ENCODE measurements around the gene KLHL6. TPM values are rescaled to one million over a fixed set of nuclear protein-coding genes. Genes with fewer than 3 reads are reported as not detected.
A peak's percentile ranks its signal among the peaks of the same experiment; 100 is the strongest.
"Not testable (repeated sequence)": the region's sequence is repeated elsewhere in the genome, so short reads cannot be mapped to it uniquely, and the experiment has no call there.

KLHL6 gene
- total and polyA plus RNA-seq, 12 donors = 0.47 to 5.1 (median 0.89) TPM

DNA sequence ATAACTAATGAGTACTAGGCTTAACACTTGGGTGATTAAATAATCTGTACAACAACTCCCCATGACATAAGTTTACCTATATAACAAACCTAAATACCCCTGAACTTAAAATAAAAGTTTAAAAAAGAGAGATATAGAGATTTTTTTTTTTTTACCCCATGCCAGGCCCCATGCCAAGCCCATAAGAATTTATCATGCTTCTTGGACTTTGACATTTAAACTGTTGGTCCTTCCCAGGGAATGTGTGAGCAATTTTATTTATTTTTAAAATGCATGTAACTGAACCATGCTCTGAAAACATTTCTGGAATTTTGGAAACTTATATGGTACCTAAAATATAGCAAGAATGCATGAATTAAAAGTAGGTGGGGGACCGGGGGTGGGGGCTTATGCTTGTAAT lies 26.3 kb downstream of the KLHL6 start:
- ATAC-seq (no peak), DNase-seq (no peak)
- H3K4me1 ChIP-seq = peaks cover 0 to 49% (median 11%) of the 10 kb centered on the region in 9 donors
- WGBS, 2 donors = 87 to 97% methylated on average over 1 of the region's 1 CpG
- H3K4me3 ChIP-seq = no peak overlapping the region
- H3K27me3 ChIP-seq = no peaks in the 10 kb centered on the region
- peaks cover 0 to 4% (median 0%) of the 10 kb centered on the region in 9 donors for H3K36me3 ChIP-seq
- H3K9me3 ChIP-seq = peaks cover 0 to 6% (median 0%) of the 10 kb centered on the region in 11 donors
- intact Hi-C loops (cut with DNase I) = no loop called here
- TF ChIP-seq, protein P1, sequence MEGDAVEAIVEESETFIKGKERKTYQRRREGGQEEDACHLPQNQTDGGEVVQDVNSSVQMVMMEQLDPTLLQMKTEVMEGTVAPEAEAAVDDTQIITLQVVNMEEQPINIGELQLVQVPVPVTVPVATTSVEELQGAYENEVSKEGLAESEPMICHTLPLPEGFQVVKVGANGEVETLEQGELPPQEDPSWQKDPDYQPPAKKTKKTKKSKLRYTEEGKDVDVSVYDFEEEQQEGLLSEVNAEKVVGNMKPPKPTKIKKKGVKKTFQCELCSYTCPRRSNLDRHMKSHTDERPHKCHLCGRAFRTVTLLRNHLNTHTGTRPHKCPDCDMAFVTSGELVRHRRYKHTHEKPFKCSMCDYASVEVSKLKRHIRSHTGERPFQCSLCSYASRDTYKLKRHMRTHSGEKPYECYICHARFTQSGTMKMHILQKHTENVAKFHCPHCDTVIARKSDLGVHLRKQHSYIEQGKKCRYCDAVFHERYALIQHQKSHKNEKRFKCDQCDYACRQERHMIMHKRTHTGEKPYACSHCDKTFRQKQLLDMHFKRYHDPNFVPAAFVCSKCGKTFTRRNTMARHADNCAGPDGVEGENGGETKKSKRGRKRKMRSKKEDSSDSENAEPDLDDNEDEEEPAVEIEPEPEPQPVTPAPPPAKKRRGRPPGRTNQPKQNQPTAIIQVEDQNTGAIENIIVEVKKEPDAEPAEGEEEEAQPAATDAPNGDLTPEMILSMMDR (IDR thresholded peaks at IDR 0.05) = no peak
- peak overlapping the region in 4 of 10 donors; percentile 50 to 83 (median 74) for H3K27ac ChIP-seq

DNA sequence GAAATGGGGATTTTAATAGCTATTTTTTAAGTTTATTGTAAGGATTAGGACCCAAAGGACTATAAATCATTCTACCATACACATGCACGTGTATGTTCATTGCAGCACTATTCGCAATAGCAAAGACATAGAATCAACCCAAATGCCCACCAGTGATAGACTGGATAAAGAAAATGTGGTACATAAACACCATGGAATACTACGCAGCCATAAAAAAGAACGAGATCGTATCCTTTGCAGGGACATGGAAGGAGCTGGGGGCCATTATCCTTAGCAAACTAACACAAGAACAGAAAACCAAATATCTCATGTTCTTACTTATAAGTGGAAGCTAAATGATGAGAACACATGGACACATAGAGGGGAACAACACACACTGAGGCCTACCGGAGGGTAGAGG lies 26.7 kb downstream of the KLHL6 start:
- H3K9me3 ChIP-seq; H3K36me3 ChIP-seq; intact Hi-C loops (cut with DNase I): not testable (repeated sequence)

GRCh38 chr3:183527428-183528379 lies 27.8 kb downstream of the KLHL6 start:
- 94% methylated on average over 12 of the region's 12 CpGs for WGBS, 2 donors
- peaks cover 0 to 4% (median 0%) of the 10 kb centered on the region in 9 donors for H3K36me3 ChIP-seq
- intact Hi-C loops (cut with DNase I) = no loop called here
- ATAC-seq (no peak), DNase-seq (no peak)
- TF ChIP-seq, protein P1 (IDR thresholded peaks at IDR 0.05) = no peak
- no peak overlapping the region for H3K4me3 ChIP-seq
- H3K27ac ChIP-seq = peak overlapping the region in 1 of 10 donors; percentile 69
- peaks cover 0 to 38% (median 11%) of the 10 kb centered on the region in 9 donors for H3K4me1 ChIP-seq
- H3K9me3 ChIP-seq = peaks cover 0 to 6% (median 0%) of the 10 kb centered on the region in 11 donors
- H3K27me3 ChIP-seq = no peaks in the 10 kb centered on the region

More for the DNA sequence above, 26.7 kb downstream of the KLHL6 start:
- not testable (repeated sequence) for H3K27me3 ChIP-seq, DNase-seq, ATAC-seq, H3K4me3 ChIP-seq
- Histone ChIP-seq H3K27ac (peak overlapping the region in 1 of 10 donors; percentile 70), H3K4me1 (peaks cover 0 to 45% (median 11%) of the 10 kb centered on the region in 9 donors)
- 97% methylated on average over 6 of the region's 6 CpGs for WGBS, 2 donors

- no peaks in the 10 kb centered on the region for H3K27me3 ChIP-seq
- intact Hi-C loops (cut with DNase I) = no loop called here
- H3K9me3 ChIP-seq = no peaks in the 10 kb centered on the region
- H3K4me3 ChIP-seq = no peak overlapping the region
- no peak for DNase-seq
- 93 to 98% methylated on average over 4 of the region's 4 CpGs for WGBS, 2 donors
- TF ChIP-seq, protein P1 (IDR thresholded peaks at IDR 0.05) = no peak
- peaks cover 0 to 8% (median 0%) of the 10 kb centered on the region in 9 donors for H3K36me3 ChIP-seq
- peaks cover 0 to 37% (median 11%) of the 10 kb centered on the region in 9 donors for H3K4me1 ChIP-seq
- no peak for ATAC-seq
- H3K27ac ChIP-seq = peak overlapping the region in 1 of 10 donors; percentile 69
Measured at GRCh38 chr3:183526838-183527427, 28.6 kb downstream of the KLHL6 start.
